ENCODE results near the gene TMEM175.

TMEM175 gene

DNA sequence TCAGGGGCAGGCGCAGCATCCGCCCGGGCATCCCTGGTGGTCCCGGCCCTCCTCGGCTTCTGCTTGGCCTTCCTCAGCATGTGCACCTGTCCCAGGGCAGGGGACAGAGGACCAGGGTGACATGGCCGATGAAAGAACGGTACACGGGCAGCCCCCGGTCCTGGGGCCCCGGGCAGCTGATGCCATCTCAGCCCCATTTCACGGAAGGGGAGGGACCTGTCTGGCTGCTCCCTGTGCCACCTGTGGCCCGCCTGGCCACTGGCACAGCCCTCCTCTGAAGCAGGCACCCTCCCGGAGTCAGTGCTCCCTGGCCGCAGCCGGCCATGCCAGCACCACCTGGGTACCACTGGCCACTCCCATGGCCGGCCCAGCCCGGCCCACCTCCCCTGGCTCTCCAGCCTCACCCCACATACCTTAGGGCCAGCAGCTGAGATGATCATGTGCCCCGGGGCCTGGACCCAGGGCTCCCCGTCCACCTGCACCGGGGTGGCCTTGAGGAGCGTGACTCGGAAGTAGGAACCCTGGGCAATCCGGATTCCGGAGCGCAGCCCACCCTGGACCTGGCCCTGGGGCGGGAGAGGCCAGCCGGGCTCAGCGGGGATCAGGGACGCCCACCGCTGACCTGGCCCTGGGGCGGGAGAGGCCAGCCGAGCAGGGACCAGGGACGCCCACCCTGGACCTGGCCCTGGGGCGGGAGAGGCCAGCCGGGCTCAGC lies 28.5 kb downstream of the TMEM175 start:
- no peak for DNase-seq

DNA sequence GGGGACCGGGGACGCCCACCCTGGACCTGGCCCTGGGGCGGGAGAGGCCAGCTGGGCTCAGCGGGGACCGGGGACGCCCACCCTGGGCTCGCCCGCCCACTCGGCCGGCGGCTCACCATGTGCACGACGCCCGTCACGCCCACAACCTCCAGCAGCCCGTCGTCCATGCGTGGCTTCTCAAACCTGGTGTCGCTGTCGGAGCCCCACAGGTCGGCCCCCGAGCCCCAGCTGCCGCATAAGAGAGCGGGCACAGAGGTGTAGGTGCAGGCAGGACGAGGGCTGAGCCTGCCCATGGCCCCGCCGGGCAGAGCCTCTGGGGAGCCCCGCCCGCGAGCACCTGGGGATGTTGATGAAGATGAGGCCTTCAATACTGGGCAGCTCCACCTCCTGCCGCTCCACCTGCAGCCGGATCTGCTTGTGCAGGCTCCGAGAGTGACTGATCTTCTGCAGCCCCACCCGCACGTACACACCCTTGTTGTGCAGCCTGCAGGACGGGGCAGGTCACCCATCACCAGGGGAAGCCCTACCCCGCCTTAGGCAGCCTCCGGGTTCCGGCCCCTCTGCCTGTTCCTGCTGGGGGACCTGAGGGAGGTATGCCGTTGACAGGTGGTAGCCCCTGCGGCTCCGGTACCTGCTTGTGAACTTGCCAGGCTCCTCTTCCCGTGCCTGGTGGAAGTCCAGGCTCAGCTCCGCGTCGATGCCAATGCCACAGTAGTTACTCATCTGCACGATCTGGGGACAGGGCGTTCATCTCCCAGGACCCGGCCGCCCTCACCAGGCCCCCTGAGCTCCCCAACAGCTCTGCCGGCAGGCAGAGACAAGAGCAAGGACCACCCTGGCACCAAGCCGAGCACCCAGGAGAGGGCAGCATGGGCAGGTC lies 29.3 kb downstream of the TMEM175 start:
- DNase-seq = no peak

DNA sequence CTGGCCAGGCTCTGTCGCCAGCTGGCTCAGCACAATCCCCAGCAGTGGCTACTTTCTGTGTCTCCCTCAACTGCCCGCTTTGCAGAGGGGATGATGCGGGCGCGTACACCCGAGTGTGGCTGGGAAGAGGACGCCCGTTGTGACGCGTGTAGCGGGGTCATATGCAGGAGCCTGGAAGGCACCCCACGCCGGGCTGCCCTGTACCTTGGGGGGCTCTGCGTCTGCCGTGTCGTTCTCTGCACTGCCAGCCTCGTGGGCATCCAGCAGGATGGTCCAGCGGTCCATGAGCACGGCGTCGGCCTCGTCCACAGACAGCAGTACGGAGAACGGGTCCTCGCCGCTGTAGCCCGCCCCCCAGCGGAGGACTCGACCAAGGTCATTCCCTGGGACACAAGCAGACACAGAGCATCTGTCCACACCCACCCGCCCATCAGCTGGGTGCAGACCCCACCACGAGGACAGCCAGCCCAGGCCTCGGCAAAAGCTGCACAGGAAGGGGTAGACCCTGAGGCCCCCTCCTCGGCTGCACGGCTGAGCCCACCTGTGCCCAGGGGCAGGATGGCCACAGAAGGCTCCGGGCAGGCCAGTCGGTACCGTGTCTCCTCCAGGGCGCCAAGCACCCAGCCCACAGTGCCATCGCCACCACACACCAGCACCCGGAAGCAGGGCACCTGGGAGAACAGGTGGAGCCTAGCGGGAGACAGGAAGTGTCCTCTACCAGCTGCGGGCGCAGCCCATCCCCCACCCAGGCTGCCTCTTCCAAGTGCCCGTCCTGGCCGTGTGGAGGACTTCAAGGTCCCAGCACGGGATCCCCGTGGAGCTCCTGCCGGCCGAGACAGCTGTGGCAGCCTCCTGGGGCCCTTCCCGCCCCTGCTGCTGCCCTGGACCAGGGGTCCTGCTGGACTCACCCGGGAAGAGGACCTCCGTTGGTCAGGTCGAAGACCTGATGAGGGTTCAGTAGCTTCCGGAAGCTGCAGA lies 30.3 kb downstream of the TMEM175 start:
- no peak for DNase-seq

DNA sequence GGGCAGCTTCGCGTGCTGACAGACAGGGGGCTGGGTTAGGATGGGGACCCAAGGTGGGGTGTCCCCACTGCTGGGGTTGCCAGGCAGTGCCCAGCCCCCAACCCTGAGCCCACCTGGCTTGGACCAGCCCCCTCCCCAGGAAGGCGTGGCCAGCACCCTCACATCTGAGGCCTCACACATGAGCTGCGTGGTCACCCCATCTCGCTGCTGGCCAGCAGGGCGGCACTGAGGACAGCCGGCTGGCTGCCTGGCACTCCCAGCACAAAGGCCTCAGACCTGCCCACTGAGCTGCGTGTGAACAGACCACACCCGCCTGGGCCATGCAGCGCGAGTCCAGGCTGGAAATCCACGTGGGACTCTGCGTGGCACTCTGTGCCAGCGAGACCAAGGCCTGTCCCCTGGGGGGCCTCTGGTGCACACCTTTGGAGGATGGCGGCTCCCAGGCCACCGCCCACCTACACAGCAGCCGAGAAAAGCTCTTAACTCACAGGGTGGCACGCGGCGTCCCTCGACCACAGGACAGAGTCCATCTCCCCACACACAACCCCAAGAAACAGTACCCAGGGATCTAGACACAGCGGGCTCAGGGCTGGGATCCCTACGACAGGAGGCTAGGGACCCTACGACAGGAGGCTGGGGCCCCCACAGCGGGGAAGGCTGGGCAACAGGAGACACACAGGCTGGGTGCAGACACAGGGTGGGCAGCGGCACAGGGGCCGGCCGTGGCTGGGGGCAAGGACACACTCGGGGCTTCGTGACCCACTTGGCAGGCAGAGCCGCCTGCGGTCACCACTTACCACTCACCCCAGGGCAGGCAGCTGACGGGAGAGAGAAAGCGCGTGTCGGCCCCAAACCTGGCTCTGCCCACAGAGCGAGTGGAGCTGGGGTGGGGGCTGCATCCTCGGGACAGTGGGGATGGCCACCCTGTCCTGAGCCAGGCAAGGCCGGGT lies 31.3 kb downstream of the TMEM175 start:
- no peak for DNase-seq

DNA sequence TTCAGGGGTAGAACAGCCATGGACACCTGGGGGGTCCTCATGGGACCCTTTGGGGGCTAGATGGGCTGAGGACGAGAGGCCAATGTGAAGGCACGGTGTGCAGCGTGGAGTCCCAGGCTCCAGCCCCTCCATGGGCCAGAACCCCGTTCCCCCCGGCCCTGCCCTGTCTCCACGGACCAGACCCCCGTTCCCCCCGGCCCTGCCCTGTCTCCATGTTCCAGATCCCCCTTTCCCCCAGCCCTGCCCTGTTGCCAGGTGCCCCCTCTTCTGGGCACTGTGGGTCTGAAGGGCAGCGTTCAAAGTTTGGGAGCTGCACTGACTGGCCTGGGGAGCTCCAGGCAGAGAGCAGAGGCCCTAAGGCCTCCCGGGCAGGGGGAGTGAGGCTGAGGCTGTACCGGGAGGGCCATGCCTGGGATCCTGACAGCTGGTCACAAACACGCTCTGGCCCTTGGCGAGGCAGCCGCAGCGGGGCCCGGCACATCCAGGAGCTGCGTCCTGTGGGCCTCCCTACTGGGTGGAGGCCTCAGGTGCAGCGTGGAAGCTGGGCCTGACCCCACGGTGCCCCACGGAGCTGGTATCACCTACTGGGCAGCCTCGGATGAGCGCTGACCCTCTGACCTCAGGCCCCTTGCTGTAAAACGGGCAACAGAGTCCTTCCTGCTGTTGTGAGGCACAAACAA lies 32.2 kb downstream of the TMEM175 start:
- no peak for DNase-seq

DNA sequence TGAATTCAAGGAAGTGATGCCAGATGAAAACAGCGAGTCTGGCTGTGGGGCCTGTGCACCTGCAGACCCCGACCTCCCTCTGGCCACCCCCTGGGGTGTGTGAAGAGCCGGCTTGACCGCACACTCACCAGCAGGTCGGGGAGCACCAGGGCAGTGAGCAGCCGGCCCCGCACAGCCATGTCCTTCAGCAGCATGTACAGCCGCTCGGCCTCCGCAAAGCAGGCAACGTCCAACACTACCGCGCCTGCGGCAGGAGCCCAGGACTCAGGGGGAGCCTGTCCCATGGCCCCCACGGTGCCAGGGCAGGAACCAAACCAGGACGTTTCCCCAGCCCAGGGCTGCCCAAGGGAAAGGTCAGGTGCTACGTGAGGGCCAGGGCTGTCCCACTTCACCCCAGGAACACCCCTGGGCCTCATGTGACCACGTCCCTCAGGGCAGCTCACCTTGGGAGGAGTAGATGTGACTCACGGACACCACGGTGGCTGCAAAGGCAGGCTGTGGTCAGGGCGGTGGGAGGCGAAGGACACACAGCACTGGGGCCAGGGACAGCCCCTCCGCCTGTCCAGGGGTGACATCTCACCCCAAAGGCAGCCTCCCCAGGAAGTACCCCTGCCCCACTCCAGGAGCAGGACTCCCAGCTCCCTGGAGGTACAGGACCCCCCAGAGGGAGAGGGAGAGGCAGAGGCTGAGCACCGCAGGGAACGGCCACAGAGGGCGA lies 32.9 kb downstream of the TMEM175 start:
- DNase-seq = no peak

DNA sequence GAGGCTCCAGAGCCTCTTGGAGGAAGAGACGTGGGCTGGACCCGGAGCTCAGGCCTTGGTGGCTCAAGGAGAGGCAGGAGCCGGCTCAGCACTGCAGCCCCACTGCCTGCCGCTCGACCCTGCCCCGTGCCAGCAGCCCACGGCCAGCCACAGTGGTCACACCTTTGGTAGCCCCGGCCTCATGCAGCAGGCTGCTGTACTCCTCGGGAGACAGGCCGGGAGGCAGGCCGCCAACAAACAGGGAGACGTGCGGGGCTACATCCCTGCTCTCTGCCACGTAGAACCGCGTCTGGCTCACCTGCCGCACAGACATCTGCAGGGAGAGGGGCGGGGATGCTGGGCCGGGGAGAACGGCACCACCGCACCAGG lies 33.5 kb downstream of the TMEM175 start:
- no peak for DNase-seq

DNA sequence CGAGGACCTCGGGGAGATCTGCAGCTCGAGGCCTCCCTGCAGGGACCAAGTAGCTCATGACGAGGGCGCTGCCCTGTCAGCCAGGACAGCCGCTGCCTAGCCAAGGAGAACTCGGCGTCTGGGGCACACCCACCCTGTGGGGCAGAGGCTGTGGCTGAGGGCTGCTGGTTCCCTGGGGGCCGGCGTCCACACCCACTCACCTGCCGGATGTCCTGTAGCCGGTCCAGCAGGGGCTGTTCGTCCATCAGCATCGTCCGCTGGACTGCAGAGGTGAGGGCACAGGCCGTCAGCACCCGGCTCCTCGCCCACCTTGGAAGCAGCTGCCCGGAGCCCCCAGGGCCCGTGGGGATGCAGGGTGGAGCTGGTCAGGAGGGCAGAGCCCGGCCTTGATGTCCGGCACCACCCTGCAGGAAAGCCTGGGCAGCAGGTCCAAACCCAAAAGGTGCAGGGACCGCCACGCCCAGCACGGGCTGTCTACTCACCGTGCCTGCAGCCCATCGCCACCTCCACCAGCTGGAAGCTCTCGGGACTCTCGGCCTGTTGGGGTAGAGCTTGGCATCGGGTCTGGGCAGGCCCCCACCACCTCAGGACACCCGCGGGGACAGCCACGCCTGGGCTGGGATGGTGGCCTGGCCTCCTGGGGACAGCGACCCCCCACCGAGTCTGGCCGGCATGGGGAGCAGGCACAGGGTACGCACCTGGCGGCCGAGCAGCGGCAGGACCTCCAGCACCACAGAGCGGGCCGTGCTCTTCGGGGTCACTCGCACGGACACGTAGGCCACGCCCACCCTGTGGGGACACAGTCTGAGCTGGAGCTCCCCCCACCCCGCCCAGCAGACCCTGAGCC lies 34.2 kb downstream of the TMEM175 start:
- DNase-seq = no peak

DNA sequence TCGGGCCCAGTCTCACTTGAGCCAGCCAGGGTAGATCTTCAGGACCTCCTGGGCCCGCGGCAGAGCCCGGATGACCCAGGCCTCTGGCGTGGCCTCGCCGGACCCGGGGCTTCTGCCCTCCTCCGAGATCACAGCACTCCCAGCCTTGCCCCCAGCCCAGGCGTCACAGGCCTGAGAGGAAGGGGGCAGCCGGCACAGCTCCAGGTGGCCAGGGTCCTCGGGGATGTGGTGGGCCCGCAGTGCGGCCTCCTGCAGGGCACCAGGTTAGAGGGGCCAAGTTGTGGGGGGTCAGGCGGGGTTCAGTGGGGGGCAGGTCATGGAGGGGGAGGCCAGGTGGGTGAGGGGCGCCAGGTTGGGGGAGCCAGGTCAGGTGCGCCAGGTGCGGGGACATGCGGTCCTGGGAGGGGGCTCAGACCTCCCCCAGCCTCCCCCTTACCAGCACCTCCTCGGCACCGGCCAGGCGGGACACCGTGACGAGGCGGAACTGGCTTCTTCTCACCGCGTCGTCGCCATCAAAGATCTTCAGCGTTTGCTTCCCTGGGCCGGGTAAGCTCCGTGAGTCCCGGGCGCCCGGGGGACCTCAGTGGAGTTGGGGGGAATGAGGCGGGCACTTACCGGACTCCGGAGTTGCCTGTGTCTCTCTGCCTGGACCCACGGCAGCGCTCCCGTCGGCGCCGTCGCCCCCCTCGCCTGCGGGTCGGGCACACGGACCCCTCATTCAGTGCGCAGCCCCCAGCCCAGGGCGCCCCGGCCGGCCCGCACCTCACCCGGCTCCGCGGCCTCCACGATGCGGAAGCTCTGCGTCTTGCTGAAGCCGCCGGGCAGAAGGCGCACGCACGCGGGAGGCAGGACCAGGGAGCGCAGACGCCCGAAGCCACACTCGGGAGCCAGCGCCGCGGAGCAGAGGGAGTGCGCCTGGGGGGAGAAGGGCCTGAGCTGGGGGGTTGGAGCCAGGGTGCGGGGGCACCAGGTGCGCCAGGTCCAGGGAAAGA lies 35.1 kb downstream of the TMEM175 start:
- no peak for DNase-seq

DNA sequence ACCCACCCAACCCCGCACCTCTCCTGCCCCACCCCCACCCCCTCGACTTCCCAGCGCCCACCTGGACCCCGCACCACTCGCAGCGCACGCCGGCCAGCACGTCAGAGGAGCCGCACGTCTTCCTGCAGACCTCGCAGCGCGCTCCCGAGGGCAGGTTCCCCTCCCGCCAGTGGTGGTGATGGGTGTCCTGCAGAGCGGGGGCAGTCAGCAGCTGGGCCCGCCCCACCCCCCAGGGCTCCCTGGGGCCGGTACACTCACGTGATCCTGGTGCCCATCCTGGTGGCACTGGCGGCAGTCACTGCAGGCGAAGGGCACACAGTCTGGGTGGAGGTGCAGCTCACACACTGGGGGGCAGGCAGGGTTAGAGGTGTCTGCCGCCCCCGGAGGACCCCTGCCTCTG lies 36.0 kb downstream of the TMEM175 start:
- DNase-seq = no peak

DNA sequence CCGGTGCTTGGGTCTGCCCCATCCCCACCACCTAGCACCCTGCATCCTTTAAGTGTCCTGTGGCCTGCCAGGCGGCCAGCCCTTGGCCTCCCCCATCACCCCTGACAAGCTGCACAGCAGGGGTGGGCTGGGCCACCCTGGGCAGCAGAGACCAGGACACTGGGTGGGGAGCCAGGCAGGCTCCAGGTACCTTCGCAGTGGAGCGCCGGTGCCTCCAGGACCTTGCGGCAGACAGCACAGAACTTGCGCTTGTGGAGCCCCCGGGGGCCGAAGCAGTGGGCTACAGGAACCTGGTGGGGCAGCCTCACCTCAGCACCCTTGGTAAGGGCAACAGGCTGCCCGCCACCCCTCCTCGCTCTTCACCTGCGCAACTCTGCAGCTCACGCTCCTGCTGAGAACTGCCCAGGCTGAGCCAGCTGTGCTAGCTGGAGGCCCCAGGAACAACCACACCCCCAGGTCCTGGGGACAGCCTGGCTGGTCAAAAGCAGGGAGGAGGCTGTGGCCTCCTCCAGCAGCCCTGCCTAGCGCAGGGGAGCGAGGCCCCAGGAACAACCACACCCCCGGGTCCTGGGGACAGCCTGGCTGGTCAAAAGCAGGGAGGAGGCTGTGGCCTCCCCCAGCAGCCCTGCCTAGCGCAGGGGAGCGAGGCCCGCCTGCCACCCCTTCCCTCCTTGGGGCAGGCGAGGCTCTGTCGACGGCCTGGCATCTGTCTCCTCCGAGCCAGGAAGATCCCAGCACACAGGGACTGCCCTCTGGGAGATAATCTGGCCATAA lies 36.5 kb downstream of the TMEM175 start:
- no peak for DNase-seq

DNA sequence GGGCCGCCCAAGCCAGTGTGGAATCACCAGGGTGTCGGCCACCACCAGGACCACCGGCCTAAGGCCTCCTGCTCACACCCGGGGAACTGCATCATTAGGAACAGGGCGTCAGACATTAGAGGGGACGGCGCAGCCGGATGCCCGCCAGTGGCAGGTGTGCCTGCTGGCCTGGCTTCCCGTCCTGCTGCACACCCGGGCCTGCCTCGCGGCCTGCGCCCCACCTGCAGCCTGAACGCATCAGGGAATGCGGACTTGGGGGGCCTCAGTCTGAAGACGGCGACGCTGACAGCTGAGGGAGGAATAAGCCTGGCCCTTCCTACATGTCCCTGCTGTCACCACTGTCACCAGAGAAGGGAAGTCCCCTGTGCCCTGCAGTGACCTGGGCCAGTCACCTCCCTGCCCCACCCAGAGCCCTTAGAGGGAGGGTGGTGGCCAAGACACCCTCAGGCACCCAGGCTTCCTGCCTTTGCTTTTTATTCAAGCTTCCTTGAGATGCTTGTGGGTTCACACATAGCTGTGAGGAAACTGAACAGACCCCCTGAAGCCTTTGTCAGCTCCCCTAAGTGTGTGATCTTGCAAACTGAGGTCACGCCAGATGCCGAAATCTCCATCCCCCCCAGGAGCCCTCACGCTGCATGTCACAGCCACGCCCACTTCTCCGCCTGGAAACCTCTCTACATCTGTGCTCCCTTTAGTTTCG lies 37.9 kb downstream of the TMEM175 start:
- DNase-seq = no peak

DNA sequence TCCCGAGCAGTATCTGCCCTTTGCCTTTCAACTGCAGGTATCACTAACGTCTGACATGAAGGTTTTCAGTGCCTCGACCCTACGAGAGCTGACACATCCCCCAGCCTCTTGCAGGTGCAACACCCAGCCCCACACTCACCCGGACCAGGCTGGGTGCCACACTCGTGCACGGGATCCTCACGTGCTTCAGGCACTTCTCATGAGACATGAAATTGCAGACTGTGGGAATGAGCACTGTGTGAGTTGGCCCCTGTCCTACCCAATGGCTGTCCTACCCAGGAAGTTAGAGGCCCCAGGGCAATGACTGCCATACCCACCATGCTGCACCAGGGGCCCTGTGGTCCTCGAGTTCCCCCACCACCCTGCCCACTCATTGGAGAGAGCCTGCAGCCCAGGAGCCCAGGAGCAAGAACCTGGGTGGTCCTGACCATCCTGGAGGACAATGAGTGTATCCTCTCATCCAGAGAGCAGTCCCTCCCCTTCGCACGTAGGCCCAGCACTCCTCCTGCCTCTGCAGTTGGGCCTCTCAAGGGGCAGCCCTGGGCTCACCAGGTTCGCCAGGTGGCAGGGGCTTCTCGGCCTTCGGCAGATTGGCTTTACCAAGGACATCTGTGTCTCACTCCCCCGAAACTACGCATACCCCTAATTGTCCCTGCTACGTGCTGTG lies 38.7 kb downstream of the TMEM175 start:
- DNase-seq = no peak

DNA sequence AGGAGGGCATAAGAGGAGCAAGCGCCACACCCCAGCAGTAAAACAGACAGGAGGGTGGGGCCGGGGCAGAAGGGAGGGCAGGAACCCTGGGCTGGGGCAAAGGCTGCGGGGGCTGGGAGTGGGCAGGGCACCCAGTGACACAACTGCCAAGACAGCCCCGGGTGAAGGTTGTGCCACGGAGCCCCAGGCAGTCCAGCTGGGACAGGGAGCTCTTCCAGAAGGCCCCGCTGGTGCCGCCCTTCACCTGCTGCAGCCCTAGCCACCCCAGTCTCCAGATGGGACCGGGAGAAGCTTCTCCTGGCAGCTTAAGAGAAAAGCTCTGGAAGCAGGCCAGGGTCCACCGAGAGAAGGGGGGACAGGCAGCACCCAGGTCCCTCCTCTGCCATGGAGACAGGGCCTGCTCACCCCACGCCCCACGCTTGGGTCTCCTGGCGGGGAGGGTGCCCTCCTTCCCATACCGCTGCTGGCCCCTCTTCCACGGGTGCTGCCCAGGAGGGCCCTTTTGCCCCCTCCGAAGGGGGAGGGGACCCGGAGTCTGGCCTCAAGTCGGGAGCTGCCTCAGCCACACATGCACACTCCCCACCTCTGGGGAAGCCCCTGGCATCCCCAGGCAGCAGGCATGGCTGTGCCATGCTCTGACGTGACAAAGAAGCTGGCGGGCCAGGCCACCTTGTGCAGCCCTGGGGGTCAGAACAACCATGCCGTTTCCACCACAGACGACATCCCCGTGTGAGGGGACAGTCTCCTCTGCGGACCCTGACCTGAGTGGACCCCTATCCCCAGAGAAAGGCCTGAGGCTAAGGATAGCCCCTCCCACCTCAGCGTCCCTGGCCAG lies 39.6 kb downstream of the TMEM175 start:
- no peak for DNase-seq

DNA sequence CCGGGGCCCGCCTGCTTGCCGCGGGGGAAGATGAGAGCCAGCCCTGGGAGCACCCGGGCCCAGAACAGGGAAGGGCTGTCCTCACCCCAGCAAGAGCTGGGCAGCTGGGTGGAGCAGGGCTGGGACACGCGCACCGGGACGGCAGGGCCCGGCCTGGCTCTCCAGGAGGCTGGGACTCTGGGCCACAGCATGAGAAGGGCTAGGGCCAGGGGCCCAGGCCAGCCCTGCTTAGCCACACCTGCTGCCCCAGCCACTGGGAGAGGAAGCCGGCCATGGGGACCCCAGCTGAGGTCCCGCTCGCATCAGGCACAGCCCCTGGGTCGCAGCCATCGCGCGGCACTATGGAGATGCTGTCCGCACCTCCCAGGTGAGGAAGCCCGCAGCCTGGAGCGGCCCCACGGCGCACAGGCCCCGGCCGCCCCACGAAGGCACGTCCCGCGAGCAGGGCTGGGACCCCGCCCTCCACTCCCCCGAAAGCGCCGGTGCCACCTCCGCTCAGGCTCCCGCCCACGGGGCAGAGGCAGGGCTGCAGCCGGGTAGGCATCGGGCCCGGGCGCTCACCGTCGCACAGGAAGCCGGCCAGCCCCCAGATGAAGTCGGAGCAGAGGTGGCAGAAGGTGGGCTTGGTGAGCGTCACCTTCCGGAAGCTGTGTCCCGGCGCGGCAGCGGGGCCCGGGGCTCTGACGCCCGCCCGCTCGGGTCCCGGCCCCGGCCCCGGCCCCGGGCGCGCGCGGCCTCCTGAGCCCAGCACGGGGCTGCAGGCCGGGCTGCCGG lies 40.6 kb downstream of the TMEM175 start:
- DNase-seq = no peak

All from DMS 273 treated with DMSO at 0.1 percent for 48 hours (cell line).